Muscle of arm (tissue), 12 donors: ENCODE measurements around the gene MLC1. TPM values are rescaled to one million over a fixed set of nuclear protein-coding genes. Genes with fewer than 3 reads are reported as not detected.

Source experiments
- DNase-seq: peaks from one replicate; pipeline ENCODE4 v3.0.0-alpha.2; 2013
- polyA plus RNA-seq, 12 donors: library from polyadenylated mRNA; unstranded; fragments of 120-200 nt; gene quantifications; one replicate each; pipeline ENCODE4 v1.2.1, GENCODE V29; 2013; ENCODE audit not compliant: insufficient read length in 12 of 12

Gene MLC1
- polyA plus RNA-seq, 12 donors = 0.59 to 3.3 (median 0.93) TPM; not detected in 2

- DNase-seq = no peak
Measured at GRCh38 chr22:50039669-50040443, 45.4 kb downstream of the MLC1 start.

- DNase-seq = no peak
Measured at GRCh38 chr22:50035976-50036724, 49.1 kb downstream of the MLC1 start.

- DNase-seq = no peak
Measured at GRCh38 chr22:50035131-50035881, 49.9 kb downstream of the MLC1 start.

GRCh38 chr22:50034126-50035081 lies 50.8 kb downstream of the MLC1 start:
- DNase-seq = no peak

- no peak for DNase-seq
Measured at GRCh38 chr22:50032941-50033601, 52.2 kb downstream of the MLC1 start.

GRCh38 chr22:50032109-50032871 lies 52.9 kb downstream of the MLC1 start:
- no peak for DNase-seq

- no peak for DNase-seq
Measured at GRCh38 chr22:50031189-50032091, 53.8 kb downstream of the MLC1 start.

- peak; percentile 48 for DNase-seq
Measured at GRCh38 chr22:50030297-50031188, 54.7 kb downstream of the MLC1 start.

- DNase-seq = no peak
Measured at GRCh38 chr22:50027639-50028537, 57.3 kb downstream of the MLC1 start.

- DNase-seq = no peak
Measured at GRCh38 chr22:50025993-50026392, 59.2 kb downstream of the MLC1 start.

GRCh38 chr22:50022171-50022819 lies 62.9 kb downstream of the MLC1 start:
- DNase-seq = no peak

- no peak for DNase-seq
Measured at GRCh38 chr22:50020606-50021005, 64.6 kb downstream of the MLC1 start.

GRCh38 chr22:50019316-50019715 lies 65.9 kb downstream of the MLC1 start:
- DNase-seq = no peak

- no peak for DNase-seq
Measured at GRCh38 chr22:50018608-50019285, 66.5 kb downstream of the MLC1 start.

- no peak for DNase-seq
Measured at GRCh38 chr22:50017701-50018224, 67.5 kb downstream of the MLC1 start.
